ENCODE measurements around the gene IRF2BPL. TPM values are rescaled to one million over a fixed set of nuclear protein-coding genes. Genes with fewer than 3 reads are reported as not detected.

The IRF2BPL gene
- 10 to 100 TPM; 18.3 to 27.1 TPM for total RNA-seq

DNA sequence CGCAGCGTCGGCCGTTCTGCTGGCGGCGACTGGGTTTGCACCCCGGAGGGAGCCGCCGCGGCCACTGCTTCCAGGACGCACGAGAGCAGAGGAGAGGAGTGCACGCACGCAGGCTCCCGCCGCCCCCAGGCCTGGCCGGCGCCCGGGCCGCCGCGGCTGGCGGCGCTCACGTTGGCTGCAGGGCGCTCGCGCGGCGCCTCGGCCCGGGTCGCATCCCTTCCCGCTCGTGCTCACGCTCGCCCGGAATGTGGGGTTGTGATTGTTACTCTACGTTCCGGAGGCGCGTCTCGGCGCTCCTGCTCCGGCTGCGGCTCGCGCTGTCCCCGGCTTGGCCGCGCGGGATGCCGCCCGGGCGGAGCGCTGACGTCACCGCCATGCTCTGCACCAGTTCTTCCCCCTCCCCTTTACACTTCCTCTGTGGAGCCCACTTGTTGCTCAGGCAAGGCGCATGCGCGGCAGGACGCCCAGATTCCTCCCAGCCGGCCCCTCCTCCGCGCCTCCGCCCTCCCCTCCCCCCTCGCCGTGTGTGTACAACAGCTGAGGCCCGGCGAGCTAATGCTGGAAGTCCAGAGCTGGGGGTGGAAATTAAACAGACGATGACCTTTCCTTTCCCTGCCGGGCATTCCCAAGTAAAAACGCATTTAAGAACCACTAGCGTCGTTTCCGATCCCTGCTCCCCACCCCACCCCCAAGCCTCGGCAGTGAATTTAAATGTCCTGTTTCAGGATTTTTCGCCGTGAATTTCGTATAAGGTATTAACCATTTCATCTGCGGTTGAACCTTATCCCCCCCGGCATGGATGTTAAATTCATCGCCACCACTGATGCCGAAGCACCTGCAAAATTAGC is at the start of gene IRF2BPL:
Gene IRF2BPL, minus strand, starts transcription at position 325 of the 848 bp plus-strand sequence. CDS start 916 bp downstream, outside the sequence.
- Histone ChIP-seq H3K27me3 (no peaks in the 10 kb centered on the region), H3K4me1 (peaks cover 13% of the 10 kb centered on the region), H3K27ac (peak within 1 kb of the TSS; percentile 100), H3K36me3 (no peaks in the 10 kb centered on the region), H3K9me3 (no peaks in the 10 kb centered on the region), H3K4me3 (peak within 1 kb of the TSS; percentile 73), H3K9ac (ENCODE audit: low read depth in 2 of 2, low read length in 2 of 2) (peak within 1 kb of the TSS; percentile 94 to 96)
- DNase-seq = peak; percentile 99
- TF ChIP-seq, protein P1, sequence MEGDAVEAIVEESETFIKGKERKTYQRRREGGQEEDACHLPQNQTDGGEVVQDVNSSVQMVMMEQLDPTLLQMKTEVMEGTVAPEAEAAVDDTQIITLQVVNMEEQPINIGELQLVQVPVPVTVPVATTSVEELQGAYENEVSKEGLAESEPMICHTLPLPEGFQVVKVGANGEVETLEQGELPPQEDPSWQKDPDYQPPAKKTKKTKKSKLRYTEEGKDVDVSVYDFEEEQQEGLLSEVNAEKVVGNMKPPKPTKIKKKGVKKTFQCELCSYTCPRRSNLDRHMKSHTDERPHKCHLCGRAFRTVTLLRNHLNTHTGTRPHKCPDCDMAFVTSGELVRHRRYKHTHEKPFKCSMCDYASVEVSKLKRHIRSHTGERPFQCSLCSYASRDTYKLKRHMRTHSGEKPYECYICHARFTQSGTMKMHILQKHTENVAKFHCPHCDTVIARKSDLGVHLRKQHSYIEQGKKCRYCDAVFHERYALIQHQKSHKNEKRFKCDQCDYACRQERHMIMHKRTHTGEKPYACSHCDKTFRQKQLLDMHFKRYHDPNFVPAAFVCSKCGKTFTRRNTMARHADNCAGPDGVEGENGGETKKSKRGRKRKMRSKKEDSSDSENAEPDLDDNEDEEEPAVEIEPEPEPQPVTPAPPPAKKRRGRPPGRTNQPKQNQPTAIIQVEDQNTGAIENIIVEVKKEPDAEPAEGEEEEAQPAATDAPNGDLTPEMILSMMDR (IDR thresholded peaks at IDR 0.05) = no peak
- intact Hi-C loops (cut with DNase I) = loop anchor here (5.0 kb wide), 1 partner anchor 71 kb away; no protein-coding TSS in a partner anchor

DNA sequence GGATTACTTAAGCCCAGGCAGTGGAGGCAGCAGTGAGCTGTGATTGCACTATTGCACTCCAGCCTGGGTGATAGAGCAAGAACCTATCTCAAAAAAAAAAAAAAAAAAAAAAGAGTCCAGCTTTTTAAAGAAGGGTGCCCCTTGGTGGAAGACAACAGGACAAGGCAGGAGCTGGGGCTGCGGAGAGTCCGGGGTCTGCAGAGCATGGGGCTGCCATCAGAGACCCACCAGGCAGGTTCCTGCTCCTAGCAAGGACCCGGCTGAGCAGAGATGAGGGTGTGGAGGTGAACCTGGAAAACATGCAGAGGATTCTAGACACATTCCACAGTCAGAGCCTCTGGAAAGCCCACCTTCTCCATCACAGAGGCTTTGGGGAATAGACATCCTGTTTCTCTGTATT is 48.5 kb upstream of the IRF2BPL start:
- Histone ChIP-seq H3K9ac (ENCODE audit: low read depth in 2 of 2, low read length in 2 of 2) (peak overlapping the region in 1 of 2 donors; percentile 12), H3K27me3 (no peaks in the 10 kb centered on the region), H3K4me1 (no peaks in the 10 kb centered on the region), H3K27ac (no peak overlapping the region), H3K4me3 (no peak overlapping the region), H3K36me3 (no peaks in the 10 kb centered on the region), H3K9me3 (no peaks in the 10 kb centered on the region)
- no peak for DNase-seq
- TF ChIP-seq, protein P1 (IDR thresholded peaks at IDR 0.05) = no peak
- intact Hi-C loops (cut with DNase I) = no loop called here

DNA sequence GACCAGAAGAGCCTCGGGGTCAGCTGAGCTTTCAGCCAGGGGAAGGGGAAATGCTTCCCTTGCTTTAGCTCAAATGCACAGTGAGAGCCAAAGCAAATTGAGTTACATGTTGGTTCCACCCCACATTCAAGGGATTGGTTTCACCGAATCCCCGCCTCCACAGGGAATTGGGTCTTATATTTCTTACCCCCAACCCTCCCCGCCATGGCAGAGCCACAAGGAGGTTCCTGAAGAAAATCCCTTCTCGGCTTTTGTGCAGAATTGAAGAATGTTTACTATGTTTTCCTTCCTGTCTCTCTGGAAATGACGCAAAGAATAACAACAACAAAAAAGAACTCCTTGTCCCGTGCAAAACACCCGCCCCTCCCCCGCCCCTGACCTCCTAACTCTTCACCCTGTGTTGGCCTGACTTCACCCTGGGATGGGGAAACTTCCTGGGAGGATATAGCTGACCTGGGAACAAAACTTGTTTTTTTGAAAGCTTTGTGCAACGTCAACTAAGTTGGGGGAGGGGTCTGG is 47.7 kb upstream of the IRF2BPL start:
- Histone ChIP-seq H3K4me1 (no peaks in the 10 kb centered on the region), H3K4me3 (no peak overlapping the region), H3K36me3 (no peaks in the 10 kb centered on the region), H3K27ac (no peak overlapping the region), H3K27me3 (no peaks in the 10 kb centered on the region), H3K9me3 (no peaks in the 10 kb centered on the region), H3K9ac (ENCODE audit: low read depth in 2 of 2, low read length in 2 of 2) (no peak overlapping the region)
- TF ChIP-seq, protein P1 (IDR thresholded peaks at IDR 0.05) = no peak
- no peak for DNase-seq
- intact Hi-C loops (cut with DNase I) = no loop called here

DNA sequence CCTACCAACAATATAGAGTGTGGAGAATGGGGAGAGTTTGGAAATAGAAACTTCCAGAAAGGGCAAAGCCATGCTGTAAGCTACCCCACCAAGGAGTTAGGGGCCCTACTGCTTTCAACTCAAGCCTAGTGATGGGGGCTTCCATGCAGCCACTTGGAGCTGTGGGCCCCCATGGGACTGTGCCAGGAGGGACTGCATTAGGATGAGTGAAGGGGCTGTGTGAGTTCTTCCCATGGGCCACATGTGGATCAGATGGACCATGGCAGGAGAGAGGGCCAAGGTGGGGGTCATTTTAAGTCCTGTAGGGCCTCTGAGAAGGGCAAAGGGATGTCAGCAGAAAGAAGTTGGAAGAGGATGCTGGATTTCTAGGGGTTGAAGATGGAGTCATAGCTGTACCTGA is 46.5 kb upstream of the IRF2BPL start:
- TF ChIP-seq, protein P1 (IDR thresholded peaks at IDR 0.05) = no peak
- no peaks in the 10 kb centered on the region for H3K4me1 ChIP-seq
- intact Hi-C loops (cut with DNase I) = no loop called here
- no peaks in the 10 kb centered on the region for H3K27me3 ChIP-seq
- H3K4me3 ChIP-seq = no peak overlapping the region
- H3K9me3 ChIP-seq = no peaks in the 10 kb centered on the region
- no peak for DNase-seq
- no peak overlapping the region for H3K9ac ChIP-seq (ENCODE audit: low read depth in 2 of 2, low read length in 2 of 2)
- H3K27ac ChIP-seq = no peak overlapping the region
- no peaks in the 10 kb centered on the region for H3K36me3 ChIP-seq

DNA sequence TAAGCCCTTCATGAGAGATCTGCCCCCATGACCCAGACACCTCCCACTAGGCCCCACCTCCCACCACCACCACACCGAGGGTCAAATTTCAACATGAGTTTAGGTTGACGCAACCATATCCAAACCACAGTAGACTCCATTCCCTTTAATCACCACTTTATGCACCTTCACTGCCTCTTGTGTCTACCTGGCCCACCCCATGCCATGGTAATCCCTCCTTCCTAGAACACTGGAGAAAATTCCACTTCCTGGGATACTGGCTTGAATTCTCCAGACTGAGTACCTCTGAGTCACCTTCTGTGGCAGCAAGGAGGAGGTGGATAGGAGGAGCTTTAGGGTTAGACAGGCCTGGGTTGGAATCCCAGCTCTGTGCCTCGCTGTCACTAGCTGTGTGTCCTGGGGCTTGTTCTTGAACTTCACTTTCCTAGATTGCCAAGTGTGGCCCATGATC is 43.5 kb upstream of the IRF2BPL start:
- Histone ChIP-seq H3K9me3 (no peaks in the 10 kb centered on the region), H3K4me3 (no peak overlapping the region), H3K27ac (no peak overlapping the region), H3K4me1 (no peaks in the 10 kb centered on the region), H3K27me3 (no peaks in the 10 kb centered on the region), H3K9ac (ENCODE audit: low read depth in 2 of 2, low read length in 2 of 2) (no peak overlapping the region), H3K36me3 (no peaks in the 10 kb centered on the region)
- DNase-seq = no peak
- intact Hi-C loops (cut with DNase I) = no loop called here
- TF ChIP-seq, protein P1 (IDR thresholded peaks at IDR 0.05) = no peak
